Measurements from ENCODE around the gene OLR1.

OLR1 gene

GRCh38 chr12:10151621-10152020 lies 20.3 kb downstream of the OLR1 start:
- DNase-seq = no peak

GRCh38 chr12:10147714-10148403 lies 24.1 kb downstream of the OLR1 start:
- no peak for DNase-seq

GRCh38 chr12:10142976-10143589 lies 28.8 kb downstream of the OLR1 start:
- DNase-seq = no peak

- peak; percentile 45 for DNase-seq
These were observed 31.9 kb downstream of the OLR1 start for GRCh38 chr12:10140001-10140400.

GRCh38 chr12:10136637-10137205 lies 35.2 kb downstream of the OLR1 start:
- DNase-seq = no peak

- no peak for DNase-seq
These were observed 36.8 kb downstream of the OLR1 start for GRCh38 chr12:10135126-10135525.

GRCh38 chr12:10132850-10133370 lies 39.0 kb downstream of the OLR1 start:
- no peak for DNase-seq

- no peak for DNase-seq
These were observed 40.7 kb downstream of the OLR1 start for GRCh38 chr12:10131111-10131690.

GRCh38 chr12:10130042-10130441 lies 41.9 kb downstream of the OLR1 start, which contains the start of gene CLEC7A:
Gene CLEC7A, minus strand, starts transcription at chr12:10130199. Its CDS starts 117 bp downstream, at chr12:10130082.
- DNase-seq = no peak

- no peak for DNase-seq
These were observed 43.2 kb downstream of the OLR1 start for GRCh38 chr12:10128687-10129086.

GRCh38 chr12:10126413-10126812 lies 45.5 kb downstream of the OLR1 start:
- no peak for DNase-seq

GRCh38 chr12:10122689-10123088 lies 49.2 kb downstream of the OLR1 start:
- no peak for DNase-seq

- no peak for DNase-seq
These were observed 50.7 kb downstream of the OLR1 start for GRCh38 chr12:10121278-10121677.

GRCh38 chr12:10119066-10119465 lies 52.9 kb downstream of the OLR1 start:
- DNase-seq = no peak

- DNase-seq = no peak
These were observed 56.0 kb downstream of the OLR1 start for GRCh38 chr12:10115890-10116289.

- DNase-seq = no peak
These were observed 56.6 kb downstream of the OLR1 start for GRCh38 chr12:10115311-10115710.

GRCh38 chr12:10113920-10114319 lies 58.0 kb downstream of the OLR1 start:
- no peak for DNase-seq

GRCh38 chr12:10113075-10113474 lies 58.9 kb downstream of the OLR1 start:
- no peak for DNase-seq

GRCh38 chr12:10111451-10111850 lies 60.5 kb downstream of the OLR1 start:
- DNase-seq = no peak

- no peak for DNase-seq
These were observed 61.6 kb downstream of the OLR1 start for GRCh38 chr12:10110256-10110844.
